Osteoblast (primary cell): ENCODE measurements around the gene QARS1. TPM values are rescaled to one million over a fixed set of nuclear protein-coding genes. Genes with fewer than 3 reads are reported as not detected.
A peak's percentile ranks its signal among the peaks of the same experiment; 100 is the strongest.

ENCODE experiments used
- DNase-seq: peaks from one replicate; pipeline ENCODE4 v3.0.0; 2011; ENCODE audit warnings: low spot score, mixed read lengths; ENCODE audit not compliant: insufficient read length; ENCODE audit errors: missing footprints
- H2AFZ ChIP-seq: 2 replicates; pipeline ENCODE4 v1.6.0; 2011; ENCODE audit warnings: mild to moderate bottlenecking, low read length
- H3K27ac ChIP-seq: 2 replicates; pipeline ENCODE4 v1.5.1; 2011; ENCODE audit warnings: mild to moderate bottlenecking, low read depth, low read length, moderate library complexity
- H3K27me3 ChIP-seq: 2 replicates; pipeline ENCODE4 v1.6.0; 2012; ENCODE audit warnings: mild to moderate bottlenecking, control low read depth, inconsistent platforms, low read length, moderate library complexity; ENCODE audit not compliant: insufficient read depth
- H3K36me3 ChIP-seq: 2 replicates; pipeline ENCODE4 v1.5.1; 2011; ENCODE audit warnings: mild to moderate bottlenecking, low read length, control low read depth, moderate library complexity; ENCODE audit not compliant: insufficient read depth
- H3K4me1 ChIP-seq: 2 replicates; pipeline ENCODE4 v1.5.1; 2011; ENCODE audit warnings: mild to moderate bottlenecking, low read length, control low read depth, moderate library complexity; ENCODE audit not compliant: insufficient read depth
- H3K4me2 ChIP-seq: 2 replicates; pipeline ENCODE4 v1.6.0; 2011; ENCODE audit warnings: mild to moderate bottlenecking, low read length; ENCODE audit not compliant: insufficient read depth
- H3K4me3 ChIP-seq: fragments of 200-600 bp; sonication (generic); 3 replicates; pipeline ENCODE4 v1.5.1; 2012; ENCODE audit warnings: mild to moderate bottlenecking, low read length, inconsistent platforms; ENCODE audit not compliant: insufficient read depth
- H3K79me2 ChIP-seq: 2 replicates; pipeline ENCODE4 v1.6.0; 2012; ENCODE audit warnings: mild to moderate bottlenecking, low read length, control low read depth, inconsistent platforms; ENCODE audit not compliant: insufficient read depth
- H3K9me3 ChIP-seq: 2 replicates; pipeline ENCODE4 v1.5.1; 2011; ENCODE audit warnings: low read depth, low read length, control low read depth
- H4K20me1 ChIP-seq: 2 replicates; pipeline ENCODE4 v1.6.0; 2012; ENCODE audit warnings: mild to moderate bottlenecking, low read length, control low read depth; ENCODE audit not compliant: insufficient read depth
- CTCF ChIP-seq: IDR thresholded peaks from 2 replicates; pipeline ENCODE4 v1.5.1; 2011; ENCODE audit warnings: mild to moderate bottlenecking, low read depth, low read length, moderate library complexity; ENCODE audit errors: extremely low read depth
- total RNA-seq: library from RNA; depleted of rRNA; stranded (reverse); fragments of >200 nt; gene quantifications from 2 replicates; pipeline ENCODE4 v1.2.3, GENCODE V29; 2012

Gene QARS1
- total RNA-seq, 1 donor: 416 TPM

DNA sequence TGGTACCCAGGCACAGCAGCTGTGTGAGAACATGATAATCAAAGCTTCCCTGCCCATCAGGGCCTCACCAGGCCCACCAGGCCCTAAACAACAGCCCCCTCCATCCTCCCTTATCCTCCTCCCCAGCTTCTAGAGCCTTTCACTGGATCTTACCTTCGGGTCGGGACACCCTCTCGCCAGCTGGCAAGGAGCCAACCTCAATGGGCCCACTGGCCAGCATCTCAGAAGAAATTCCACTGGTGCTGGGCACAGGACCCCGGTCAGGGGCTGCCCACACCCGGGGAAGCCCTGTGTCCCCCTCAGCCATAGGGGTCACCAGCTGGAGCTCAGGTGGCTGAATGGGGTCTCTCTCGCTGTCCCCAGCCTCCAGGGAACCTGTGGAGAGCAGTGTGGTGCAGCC, 6.8 kb upstream of the QARS1 start:
- no peaks in the 10 kb centered on the region for H3K9me3 ChIP-seq
- peak; percentile 27 for DNase-seq
- no peaks in the 10 kb centered on the region for H3K27me3 ChIP-seq
- no peaks in the 10 kb centered on the region for H3K4me1 ChIP-seq
- TF ChIP-seq CTCF: no peak
- no peak overlapping the region for H3K27ac ChIP-seq
- H3K4me2 ChIP-seq: no peak overlapping the region
- H2AFZ ChIP-seq: no peak overlapping the region
- H3K36me3 ChIP-seq: peaks cover 81% of the 10 kb centered on the region
- no peak overlapping the region for H3K4me3 ChIP-seq
- no peaks in the 10 kb centered on the region for H4K20me1 ChIP-seq
- no peaks in the 10 kb centered on the region for H3K79me2 ChIP-seq

DNA sequence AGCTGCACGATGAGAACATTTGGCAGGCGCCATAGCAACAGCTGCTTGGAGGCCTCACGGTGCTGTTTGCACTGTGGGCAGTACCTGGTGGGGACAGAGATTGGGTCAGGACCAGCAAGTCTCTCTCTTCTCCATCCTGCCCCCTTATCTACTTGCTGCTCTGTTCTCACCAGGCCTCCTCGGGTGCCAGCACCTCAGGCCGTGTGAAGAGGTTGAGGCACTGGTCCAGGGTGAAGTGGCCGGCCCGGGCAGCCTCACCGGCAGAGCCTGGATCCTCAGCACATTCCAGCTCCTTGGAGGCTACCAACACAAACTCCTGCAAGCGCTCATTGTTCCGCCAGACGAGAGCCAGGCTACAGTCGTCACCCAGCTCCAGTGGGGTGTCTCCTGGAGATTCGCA, 6.2 kb upstream of the QARS1 start:
- Histone ChIP-seq H4K20me1 (no peaks in the 10 kb centered on the region), H3K27ac (no peak overlapping the region), H3K9me3 (no peaks in the 10 kb centered on the region), H3K4me3 (no peak overlapping the region), H3K27me3 (no peaks in the 10 kb centered on the region), H2AFZ (no peak overlapping the region), H3K4me1 (peaks cover 3% of the 10 kb centered on the region), H3K79me2 (no peaks in the 10 kb centered on the region), H3K36me3 (peaks cover 77% of the 10 kb centered on the region), H3K4me2 (no peak overlapping the region)
- peak; percentile 77 for DNase-seq
- no peak for TF ChIP-seq CTCF

DNA sequence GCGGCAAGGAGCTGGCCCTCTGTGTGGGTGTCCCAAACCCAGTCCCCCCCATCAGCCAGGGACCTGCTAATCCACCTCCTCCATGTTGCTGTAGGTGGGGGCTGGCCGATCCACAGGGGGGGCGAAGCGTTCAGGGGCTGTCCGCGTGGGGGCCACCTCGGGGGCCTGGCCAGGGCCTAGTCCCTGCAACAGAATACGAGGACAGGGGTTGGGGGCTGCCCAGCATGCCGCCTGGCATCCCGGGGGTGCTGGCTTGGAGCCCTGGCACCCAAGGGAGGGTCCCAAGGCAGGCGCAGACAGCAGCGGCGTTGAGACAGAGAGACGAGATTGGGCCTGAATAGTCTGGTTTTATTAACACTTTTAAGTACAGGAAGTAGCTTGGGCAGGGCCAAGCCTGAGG, 3.8 kb upstream of the QARS1 start:
- Histone ChIP-seq H4K20me1 (no peaks in the 10 kb centered on the region), H3K9me3 (no peaks in the 10 kb centered on the region), H3K27ac (no peak overlapping the region), H3K79me2 (peaks cover 15% of the 10 kb centered on the region), H3K27me3 (no peaks in the 10 kb centered on the region), H3K4me2 (no peak overlapping the region), H3K36me3 (peaks cover 53% of the 10 kb centered on the region), H2AFZ (no peak overlapping the region), H3K4me3 (no peak overlapping the region), H3K4me1 (peaks cover 20% of the 10 kb centered on the region)
- TF ChIP-seq CTCF: no peak
- no peak for DNase-seq

- no peaks in the 10 kb centered on the region for H3K9me3 ChIP-seq
- no peaks in the 10 kb centered on the region for H4K20me1 ChIP-seq
- TF ChIP-seq CTCF: no peak
- H2AFZ ChIP-seq: peak overlapping the region; percentile 96
- H3K79me2 ChIP-seq: peaks cover 31% of the 10 kb centered on the region
- peak; percentile 13 for DNase-seq
- peaks cover 56% of the 10 kb centered on the region for H3K36me3 ChIP-seq
- H3K4me3 ChIP-seq: peak overlapping the region; percentile 82
- H3K27me3 ChIP-seq: no peaks in the 10 kb centered on the region
- H3K27ac ChIP-seq: peak overlapping the region; percentile 94
- H3K4me2 ChIP-seq: peak overlapping the region; percentile 90
- H3K4me1 ChIP-seq: peaks cover 22% of the 10 kb centered on the region
These were observed 518 bp downstream of the QARS1 start for GRCh38 chr3:49104052-49104426.
